ENCODE results near the gene SORCS2.

The SORCS2 gene

DNA sequence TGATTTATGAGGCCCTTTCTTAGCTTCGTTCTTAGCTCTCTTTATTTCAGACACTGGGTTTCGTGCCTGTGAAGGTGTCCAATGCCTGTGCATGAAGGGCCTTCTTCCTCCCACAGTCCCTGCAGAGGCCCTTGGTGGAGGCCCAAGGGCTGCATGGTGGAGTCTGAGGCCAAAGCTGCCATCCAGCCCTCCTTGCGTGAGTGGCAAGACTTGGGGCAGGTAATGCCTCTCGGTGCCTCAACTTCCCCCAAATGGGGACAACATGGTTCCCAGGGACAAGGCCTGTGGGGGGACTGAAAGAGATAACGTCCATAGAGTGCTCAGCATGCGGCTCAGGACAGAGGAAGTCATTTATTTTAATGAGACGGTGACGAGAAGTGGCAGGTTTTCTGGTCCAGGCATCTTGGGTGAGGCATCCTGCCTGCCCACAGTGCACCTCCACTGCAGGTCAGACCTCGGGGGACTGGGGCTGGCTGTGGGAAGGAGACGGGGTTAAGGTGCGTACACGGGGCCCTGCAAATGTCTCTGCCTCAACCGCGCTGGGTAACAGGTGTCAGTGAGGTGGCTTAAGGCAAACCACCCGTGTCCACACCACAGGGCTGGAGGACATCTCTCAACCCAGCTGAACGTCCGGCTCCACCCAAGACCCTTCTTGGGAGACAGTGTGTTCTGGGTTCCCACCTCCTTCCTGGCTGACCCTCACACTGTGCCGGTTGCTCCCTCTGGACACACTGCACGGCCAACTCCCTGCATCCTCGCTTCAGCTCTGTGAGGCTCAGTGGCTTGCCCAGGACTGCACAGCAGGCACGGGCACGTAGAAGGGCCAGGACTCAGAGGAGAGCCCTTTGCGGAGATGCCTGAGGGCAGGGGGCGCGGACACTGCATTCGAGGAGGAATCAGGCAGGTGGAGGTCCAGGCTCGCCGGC is 191.9 kb downstream of the SORCS2 start:
- DNase-seq: no peak

DNA sequence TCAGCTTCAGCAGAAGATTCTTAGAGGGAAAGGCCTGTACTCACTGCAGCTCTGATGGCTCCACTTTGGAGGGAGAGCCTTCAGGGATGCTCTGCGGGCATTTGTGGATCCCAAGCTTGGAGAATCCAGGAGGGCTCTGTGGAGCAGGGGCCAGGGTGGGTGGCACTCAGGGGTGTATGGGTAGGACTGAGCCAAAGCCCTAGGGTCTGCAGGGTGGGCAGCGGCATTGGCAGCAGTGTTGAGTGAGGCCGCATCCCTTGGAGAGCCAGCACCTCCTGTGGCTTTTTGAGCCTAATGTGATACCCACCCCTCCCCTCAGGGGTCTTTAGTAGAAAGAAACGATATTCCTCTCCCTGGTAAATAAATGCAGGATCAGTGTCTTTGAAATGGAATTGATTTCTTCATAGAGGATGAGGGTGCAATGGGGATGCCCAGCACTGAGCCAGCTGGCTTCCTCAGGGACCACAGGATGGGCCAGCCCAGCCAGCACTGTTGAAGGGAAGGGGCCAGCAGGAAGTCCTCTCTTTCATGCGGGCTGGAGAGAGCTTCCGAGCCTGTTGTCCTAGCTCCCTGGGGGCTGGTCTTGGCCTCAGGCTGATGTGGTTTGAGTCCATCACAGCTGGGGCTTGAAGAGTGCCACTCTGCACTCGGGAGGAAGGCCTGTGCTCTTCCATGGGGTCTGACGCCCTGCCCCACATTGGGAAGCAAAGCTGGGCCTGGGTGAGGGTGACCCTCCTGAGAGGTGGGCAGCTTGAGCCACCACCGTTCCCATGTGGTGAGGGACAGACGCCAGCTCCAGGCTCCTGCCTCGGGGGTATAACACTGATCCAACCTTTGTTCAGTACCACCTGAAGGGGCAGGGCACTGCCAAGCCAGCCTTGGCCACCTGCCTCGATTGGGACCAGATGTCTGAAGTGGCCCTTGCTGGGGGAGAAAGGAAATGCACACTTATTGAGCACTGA is 192.9 kb downstream of the SORCS2 start:
- no peak for DNase-seq

DNA sequence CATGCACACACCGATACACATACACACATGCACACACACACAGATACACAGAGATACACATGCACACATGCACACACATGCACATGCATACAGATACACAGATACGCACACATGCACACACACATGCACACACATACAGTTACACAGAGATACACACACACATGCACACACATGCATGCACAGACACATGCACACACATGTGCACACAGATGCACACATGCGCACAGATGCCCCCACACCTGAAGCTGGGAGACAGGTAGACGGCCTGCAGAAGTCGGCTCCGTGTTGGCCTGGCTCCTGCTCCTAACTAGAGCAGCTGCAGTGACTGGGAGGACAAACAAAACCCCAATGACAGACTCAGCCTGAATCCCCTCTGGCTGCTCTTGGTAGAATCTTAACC is 195.6 kb downstream of the SORCS2 start:
- DNase-seq: no peak

DNA sequence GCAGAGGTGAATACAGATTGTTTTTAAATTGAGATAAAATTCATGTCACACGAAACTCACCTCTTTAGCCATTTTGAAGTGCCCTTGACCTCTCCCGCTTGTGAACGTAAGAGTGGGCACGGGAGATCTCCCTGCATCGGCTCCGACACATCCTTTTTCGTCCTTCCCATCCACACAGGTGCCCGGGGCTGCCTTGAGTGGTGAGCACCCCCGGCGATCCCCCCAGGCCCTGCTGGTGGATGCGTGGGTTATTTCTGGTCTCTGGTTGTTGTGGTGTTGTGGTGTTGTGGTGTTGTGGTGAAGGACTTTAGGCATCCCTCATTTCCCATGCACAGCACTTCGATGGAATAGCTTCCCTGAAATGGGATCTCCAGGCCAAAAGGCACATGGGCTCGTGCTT is 196.3 kb downstream of the SORCS2 start:
- no peak for DNase-seq

DNA sequence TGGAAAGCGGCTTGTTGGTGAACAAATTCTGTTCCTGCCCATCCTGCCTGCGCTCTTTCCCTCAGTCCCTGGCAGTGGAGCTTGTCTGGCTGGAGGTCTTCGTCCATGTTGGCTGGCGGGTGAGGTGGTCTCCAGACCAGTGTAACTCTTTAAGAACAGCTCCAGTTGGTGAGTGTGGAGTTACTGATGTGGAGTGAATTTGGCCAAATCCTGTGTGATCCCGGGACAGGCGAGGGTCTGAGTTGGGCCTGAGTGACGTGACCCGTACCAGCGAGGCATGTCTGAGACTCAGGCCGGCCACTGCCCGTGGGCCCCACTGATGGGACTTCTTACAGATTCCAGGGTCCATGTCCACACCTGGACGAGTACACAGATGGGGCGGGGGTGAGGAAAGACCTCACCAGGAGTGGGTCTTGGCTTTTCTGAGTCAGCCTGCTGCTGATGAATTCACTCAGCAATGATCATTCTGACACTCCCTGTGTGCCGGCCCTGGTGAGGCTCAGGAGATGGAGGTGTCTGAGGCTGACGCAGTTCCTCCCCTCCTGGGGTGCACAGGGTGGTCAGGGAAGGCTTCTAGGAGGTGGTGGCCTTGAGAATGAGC is 196.9 kb downstream of the SORCS2 start:
- no peak for DNase-seq

DNA sequence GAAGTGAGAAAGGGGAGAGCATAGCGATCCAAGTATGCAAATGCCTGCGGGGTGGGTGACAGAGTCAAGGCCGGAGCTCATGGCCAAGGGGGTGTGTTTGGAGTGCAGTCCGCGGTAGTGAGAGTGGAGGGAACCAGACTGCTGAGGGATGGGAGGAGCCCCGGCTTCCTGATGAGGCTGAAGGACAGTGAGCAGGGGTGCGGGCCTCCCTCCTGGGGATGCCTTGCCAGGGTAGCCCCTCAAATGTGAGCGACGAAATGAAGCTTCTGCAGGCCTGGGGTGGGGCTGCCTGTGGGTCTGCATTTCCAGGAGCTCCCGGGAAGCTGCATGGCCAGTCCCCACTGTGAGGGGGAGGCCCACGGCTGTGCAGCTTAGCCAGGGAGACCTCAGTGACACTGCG is 197.4 kb downstream of the SORCS2 start:
- no peak for DNase-seq

DNA sequence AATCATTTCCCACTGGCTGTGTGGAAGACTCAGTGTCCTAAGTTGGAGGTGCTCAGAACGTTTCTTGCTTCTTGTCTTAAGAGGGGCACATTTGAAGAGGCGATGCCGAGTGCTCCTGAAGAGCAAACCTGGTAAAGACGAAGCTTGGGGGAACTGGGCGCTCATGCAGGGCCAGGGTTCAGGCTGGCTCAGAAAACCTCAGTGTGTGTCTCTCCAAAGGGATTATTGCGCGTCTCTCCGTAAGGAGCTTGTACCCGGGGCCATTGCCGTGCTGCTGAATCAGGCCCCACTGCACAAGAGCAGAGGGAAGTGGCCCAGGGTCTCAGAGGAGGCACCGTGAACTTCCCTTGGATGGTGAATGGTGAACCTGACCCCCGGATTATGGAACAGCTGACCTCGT is 198.0 kb downstream of the SORCS2 start:
- DNase-seq: no peak

DNA sequence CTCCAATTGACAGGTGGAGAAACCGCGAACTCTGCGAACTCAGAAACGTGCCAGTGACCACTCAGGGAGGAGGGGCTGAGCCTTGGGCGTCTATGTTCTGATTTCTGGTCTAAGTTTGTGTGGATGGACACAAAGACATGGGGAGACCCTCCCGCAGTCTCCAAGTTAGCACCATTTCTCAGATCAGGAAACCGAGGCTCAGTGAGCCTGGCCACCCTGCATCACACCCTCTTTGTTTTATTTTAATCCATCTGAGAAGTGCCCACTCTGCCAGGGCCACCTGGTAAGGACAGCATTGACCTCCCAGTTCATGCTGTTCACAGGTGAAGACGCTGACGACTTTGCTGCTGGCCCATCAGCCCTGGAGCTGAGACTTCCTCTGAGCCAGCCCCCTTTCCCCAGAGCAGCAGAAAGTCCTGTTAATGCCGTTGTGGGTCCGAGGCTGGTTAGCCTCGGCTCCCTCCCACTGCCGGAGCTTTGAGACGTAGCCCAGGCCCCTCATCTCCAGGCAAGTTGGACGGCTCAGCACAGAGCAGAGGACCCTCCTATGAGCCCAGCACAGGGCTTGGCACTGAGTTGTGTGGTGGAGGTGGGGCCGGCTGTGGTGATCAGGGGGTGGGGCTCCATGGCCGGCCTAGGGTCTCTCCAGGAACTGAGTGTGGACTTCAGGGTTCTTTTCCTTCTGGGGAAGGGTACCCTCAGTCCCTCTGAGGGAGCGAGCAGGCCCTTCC is 198.7 kb downstream of the SORCS2 start:
- DNase-seq: no peak

DNA sequence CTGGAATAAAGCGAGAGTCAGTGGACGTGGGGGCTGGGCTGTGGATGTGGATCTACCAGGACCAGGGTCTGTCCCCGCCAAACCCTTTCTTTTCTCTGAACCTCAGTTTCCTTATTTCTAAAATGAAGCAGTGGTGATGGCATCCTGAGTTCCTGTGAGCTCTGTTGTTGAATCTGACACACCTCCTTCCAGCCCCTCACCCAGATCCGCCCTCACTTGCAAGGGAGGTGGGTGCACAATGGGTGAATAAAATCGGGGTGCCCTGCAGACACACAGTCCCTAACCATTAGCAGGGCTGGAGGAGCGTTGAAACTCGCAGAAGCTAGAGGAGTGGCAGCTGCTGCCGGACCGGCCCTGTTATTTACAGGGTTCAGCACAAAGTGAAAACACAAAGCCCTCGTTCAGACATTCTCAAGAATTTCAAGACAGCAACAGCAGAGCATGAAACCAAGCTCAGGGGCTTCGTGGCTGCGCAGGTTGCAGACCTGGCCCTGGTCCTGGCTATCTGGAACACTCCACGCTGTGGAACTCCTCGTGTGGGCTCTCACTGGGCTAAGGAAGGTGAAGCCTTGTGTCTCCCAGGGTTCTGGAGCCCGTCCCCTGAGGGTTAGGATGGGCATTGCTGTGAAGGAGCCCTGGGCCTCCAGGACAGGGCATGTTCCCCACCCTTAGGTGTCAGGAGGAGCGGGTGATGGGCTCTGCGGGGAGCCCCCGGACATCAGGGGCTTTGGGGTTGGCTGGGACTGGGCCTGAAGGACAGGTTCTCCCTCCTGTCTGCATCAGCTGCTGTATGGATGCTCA is 199.5 kb downstream of the SORCS2 start:
- DNase-seq: no peak

DNA sequence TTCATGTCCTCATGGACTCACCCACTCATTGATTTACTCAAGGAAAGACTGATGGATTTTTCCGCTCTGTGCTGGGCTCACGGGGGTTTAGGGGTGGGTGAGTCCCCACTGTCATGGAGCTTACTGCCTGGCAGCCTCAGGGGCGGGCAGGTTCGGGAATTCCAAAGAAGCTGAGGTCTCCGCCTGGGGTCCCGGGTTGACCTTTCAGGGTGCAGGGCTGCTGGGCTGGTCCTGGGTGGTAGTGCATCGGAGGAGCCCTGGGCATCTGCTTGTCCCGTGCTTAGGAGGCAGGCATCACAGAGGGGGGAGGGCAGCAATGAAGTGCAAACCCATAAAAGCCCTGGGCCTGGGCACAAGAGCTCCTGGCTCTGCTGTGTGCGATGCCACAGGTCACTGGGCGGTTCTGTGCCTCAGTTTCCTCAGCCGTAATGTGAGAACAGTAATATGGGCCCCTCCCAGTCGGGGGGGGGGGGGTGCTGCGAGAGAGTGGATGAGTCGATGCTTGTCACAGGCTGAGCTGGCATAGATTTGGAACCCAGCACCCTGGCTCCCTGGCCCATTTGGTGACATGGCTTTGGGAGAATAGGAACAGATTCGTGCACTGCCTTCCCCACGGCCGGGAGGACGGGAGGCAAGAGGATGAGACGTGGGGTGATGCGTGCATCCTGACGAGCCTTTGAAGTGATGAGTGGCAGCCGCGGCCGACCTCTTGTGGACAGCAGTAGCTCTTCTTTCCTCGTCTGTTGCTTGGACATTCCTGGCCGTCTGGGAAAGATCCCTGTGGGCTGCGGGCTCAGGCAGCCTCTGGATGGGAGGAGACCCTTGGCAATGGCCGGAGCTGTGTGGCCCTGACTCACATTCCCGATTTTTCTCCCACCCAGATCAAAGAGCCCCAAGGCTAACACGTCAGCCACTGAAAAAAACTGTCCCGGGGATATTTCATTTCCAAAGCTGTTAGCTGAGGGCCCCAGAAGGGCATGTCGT is 200.4 kb downstream of the SORCS2 start:
- DNase-seq: no peak

DNA sequence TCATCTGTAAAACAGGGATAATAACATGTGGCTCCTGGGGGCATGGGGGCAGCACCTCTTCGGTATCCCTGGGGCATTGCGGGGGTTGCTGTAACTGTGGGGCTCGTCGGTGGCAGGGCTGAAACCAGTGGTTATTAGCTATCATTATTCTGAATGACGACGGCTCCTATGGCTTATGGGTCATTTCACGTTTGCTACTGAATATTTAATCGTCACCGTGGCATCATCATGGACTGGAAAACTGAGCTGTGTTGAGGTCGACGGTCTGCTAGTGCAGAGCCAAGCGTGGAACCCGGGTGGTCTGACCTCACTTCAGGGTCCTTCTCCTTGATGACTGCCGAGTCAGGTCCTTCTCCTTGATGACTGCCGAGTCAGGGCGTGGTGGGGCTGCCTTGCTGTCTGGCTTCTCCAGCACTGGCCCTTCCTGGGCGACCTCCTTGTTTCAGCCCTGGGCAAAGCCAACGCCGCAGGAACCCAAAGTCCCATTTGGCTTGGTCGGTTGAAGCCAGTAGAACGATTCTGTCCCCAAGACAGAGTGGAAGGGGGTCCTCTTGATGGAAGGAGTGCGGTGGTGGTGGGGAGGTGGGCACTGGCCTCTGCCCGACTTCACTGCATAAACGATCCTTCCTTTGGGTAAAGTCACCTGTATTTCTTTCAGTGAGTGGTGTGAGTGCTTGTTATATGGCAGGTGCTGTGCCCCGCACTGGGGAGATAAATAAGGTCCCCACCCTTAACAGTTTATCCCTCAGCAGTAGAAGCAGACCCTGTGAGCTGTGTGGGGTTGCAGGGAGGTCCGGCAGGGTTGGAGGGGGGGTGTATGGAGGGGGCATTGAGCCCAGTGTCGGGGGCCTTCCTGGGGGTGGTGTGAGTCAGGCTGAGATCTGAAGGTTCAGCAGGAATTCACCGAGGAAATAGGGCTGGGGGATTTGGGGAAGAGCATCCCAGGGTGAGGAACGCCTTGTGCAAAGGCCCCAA is 201.6 kb downstream of the SORCS2 start:
- no peak for DNase-seq

DNA sequence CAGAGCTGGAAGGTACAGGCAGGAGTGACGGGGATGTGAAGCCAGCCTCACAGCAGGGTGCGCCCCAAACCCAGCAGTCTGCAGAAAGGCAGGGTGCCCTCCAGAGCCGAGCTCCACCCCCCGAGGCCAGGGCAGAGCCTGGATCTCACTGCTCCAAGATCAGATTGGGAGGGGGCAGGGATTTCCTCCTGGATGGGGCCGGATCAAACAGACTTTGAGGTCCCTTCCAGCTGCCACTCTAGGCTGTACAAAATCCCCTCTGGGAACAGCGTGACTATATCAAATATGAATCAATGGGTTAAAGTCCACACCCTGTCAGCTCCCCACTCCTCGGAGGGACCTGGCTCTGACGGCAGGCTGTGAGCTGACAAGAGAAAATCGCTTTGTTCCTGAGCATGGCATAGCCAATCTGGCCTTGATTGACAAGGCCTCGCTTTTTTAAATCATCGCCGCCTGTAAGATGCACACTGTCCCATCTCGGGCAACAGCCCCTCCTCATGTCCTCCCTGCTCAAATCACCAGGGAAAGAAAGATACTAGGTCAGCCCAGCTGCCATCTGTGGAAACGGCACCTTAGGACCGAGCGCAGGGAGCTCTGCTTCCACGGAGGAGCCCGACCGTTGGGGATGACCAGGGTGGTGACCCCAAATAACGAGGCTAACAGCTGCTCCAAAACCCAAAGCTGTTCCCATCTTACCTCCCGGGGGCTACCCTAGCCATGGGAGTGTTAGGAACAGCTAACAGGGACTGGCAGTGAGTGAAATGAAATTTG is 202.5 kb downstream of the SORCS2 start:
- DNase-seq: no peak

DNA sequence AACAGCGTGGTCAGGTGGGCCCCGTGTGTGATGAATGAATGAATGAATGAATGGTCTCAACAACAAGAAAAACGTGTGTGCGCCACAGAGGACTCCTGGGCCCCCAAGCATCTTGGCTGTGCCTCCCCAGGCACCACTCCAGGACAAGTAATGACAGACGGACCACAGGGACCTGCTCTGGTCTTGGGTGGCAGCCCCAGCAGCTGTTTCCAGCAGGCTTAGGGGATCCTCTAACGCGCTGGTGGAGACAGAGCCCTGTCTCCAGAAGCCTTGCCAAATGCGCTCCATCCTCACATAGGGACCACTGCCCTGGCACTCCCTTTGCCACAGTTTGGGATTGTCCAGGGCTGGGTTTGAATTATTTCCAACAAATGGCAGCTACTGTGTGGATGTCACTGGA is 203.3 kb downstream of the SORCS2 start:
- DNase-seq: no peak

DNA sequence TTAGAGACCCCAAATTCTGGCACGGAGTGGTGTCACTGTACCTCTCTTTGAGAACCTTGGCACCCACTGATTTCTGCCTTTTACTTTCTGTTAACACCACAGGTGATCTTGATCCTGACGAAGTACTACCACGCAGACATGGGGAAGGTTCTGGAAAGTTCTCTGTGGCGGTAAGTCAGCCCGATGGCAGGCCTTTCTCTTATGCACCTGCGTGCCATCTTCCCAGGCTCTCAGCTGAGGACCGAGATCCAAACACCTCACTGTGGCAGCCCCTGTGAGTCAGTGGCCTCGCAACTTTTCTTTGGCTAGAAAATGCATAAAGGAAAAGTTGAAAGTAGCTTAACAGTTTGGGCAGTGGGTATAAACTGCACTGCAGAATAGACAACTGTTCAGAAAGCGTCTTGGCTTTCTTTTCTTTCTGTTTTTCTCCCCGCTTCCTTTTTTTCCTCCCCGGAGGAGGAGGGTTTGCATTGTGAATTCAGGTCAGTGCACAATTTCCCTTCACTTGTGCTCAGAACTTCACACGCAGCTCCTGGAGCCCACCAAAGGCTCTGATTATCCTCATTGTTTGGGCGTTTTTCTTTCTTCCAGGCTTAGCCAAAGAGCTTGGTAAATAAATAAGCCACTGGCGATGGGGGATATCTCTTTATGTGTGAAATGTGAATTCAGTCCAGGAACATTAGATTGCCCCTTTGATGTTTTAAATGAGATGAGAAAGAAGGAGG is 204.0 kb downstream of the SORCS2 start:
- no peak for DNase-seq

DNA sequence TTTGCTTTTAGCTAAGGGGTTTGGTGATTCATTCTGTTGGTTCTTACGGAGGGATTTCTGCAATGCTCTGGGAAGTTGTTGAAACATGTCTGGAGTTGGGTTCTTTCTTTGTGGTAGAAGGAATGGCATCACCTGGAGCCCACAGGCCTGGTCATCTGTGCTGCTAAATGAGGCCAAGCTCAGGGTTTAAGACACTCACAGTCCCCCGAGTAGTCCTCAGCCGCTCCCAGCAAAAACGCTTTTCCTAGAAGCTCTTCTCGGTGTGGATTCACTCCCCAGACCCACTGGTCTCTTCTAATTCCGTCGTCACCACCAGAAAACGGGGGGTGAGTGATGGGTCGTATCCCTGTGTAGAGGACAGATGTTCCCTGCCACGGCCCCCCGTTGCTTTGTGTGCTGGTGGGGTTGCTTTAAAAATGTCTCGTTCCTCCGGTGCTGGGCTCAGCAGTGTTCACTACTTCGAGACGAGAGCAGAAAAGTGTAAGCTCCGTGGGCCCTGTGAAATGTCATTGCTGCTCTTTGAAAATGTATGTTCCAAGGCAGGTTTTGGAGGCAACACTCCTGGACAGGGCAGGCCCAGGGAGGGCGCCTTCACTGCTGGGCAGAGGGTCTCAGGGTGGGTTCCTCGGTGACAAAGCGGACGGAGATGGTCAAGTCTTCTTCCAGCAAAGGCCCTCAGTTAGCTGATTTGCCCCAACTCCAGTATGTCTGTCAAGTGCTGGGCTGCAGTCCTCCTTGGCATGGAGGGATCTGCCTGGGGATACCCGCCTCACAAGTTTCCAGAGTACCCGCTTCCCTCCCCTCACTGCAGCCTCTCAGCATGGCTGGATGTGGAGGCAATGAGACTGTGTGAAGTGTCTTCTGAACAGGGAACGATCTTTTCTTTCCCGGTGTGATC is 205.1 kb downstream of the SORCS2 start:
- no peak for DNase-seq

DNA sequence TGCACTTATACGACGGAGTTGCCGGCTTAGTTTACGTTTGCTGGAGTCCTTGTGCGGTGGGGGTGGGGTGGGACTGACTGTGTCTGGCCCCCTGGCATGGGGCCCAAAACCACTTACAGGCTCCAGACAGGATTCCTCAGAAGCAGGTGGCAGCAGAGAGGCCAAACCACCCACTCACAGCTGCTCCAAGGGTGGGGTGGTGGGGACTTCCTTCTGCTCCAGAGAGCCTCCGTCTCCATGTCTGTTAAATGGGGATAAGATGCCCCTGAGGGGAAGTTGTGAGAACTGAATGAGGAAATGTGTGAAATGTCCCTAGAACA is 205.7 kb downstream of the SORCS2 start:
- peak; percentile 47 for DNase-seq

Data from NCI-H1694 treated with DMSO at 0.1 percent for 48 hours (cell line).